Measurements from ENCODE around the gene NSUN4.

- TF ChIP-seq POLR2A (IDR thresholded peaks at IDR 0.05), result no peak
- TF ChIP-seq, protein P1, sequence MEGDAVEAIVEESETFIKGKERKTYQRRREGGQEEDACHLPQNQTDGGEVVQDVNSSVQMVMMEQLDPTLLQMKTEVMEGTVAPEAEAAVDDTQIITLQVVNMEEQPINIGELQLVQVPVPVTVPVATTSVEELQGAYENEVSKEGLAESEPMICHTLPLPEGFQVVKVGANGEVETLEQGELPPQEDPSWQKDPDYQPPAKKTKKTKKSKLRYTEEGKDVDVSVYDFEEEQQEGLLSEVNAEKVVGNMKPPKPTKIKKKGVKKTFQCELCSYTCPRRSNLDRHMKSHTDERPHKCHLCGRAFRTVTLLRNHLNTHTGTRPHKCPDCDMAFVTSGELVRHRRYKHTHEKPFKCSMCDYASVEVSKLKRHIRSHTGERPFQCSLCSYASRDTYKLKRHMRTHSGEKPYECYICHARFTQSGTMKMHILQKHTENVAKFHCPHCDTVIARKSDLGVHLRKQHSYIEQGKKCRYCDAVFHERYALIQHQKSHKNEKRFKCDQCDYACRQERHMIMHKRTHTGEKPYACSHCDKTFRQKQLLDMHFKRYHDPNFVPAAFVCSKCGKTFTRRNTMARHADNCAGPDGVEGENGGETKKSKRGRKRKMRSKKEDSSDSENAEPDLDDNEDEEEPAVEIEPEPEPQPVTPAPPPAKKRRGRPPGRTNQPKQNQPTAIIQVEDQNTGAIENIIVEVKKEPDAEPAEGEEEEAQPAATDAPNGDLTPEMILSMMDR (IDR thresholded peaks at IDR 0.05), result no peak
These were observed 39.9 kb downstream of the NSUN4 start for GRCh38 chr1:46380508-46380907.

All from Peyer's patch (tissue), 4 donors.